K562 (cell line): ENCODE data around the gene PREB. TPM values are rescaled to one million over a fixed set of nuclear protein-coding genes. Genes with fewer than 3 reads are reported as not detected.

Experiments used
- ATAC-seq: fragments of 200-7000 bp; cut with Tn5 transposase; 3 replicates; pipeline ENCODE4 v1.9.1; 2020; ENCODE audit warnings: moderate library complexity
- BruUV-seq: library from RNA; stranded (reverse); fragments of 400-500 nt; replicated peaks from 2 replicates; lab custom pipeline; 2021; lab: Mats Ljungman, UMichigan
- CTCF ChIA-PET: fragments of 300-600 bp; formaldehyde crosslinking; extraction: SDS; loops from one replicate; lab custom pipeline; 2021; ENCODE audit warnings: low intra/inter-chr PET ratio; lab: Yijun Ruan, JAX
- POLR2A ChIA-PET: fragments of 300-600, 350-650 bp; sonication (Branson Sonifier 250); formaldehyde crosslinking; extraction: SDS; loops from one replicate; lab custom pipeline; 2021; ENCODE audit warnings: antibody characterized with exemption, inconsistent platforms; lab: Yijun Ruan, JAX
- DNase-seq, 4 experiments: peaks; one replicate each; pipeline versions ENCODE4 v3.0.0 to v3.0.0-alpha.2; 2011 to 2018; ENCODE audit warnings: low spot score in 3 of 4, mixed read lengths in 3 of 4; ENCODE audit errors: extremely low read depth in 1 of 4
- FAIRE-seq: peaks from 2 replicates; lab custom pipeline; 2011; peaks lifted over from hg19 to GRCh38; lab: Jason Lieb, UNC
- H2AFZ ChIP-seq: 2 replicates; pipeline ENCODE4 v1.6.0; 2011; ENCODE audit warnings: low read depth, low read length, control low read depth, inconsistent platforms
- H3K27ac ChIP-seq: fragments of 200-600 bp; 3 replicates; pipeline ENCODE4 v1.8.0; 2011; ENCODE audit warnings: low read depth, mild to moderate bottlenecking, control low read depth, inconsistent platforms, low read length, moderate library complexity, mixed read lengths; ENCODE audit errors: extremely low read depth
- H3K27me3 ChIP-seq, 2 experiments: fragments of 300-600 bp in 1 of 2; 2 replicates in 1 of 2; 3 replicates in 1 of 2; pipeline versions ENCODE4 v1.6.0 to v1.8.0; 2011; ENCODE audit warnings: inconsistent platforms in 2 of 2, low read length in 2 of 2, mild to moderate bottlenecking in 1 of 2, mixed read lengths in 1 of 2, moderate library complexity in 1 of 2; ENCODE audit not compliant: control insufficient read depth in 2 of 2, insufficient read depth in 2 of 2
- H3K36me3 ChIP-seq: fragments of 300-600 bp; 3 replicates; pipeline ENCODE4 v1.8.0; 2011; ENCODE audit warnings: mild to moderate bottlenecking, low read length, inconsistent platforms; ENCODE audit not compliant: control insufficient read depth, insufficient read depth
- H3K4me1 ChIP-seq, 2 experiments: fragments of 200-600 bp in 1 of 2; replicated peaks in 1 of 2; 2 replicates in 1 of 2; 3 replicates in 1 of 2; pipeline versions ENCODE4 v1.5.1 to v1.8.0; 2011; ENCODE audit warnings: inconsistent platforms in 2 of 2, low read length in 2 of 2, mild to moderate bottlenecking in 1 of 2, mixed read lengths in 1 of 2, moderate library complexity in 1 of 2; ENCODE audit not compliant: control insufficient read depth in 2 of 2, insufficient read depth in 2 of 2
- H3K4me2 ChIP-seq: 2 replicates; pipeline ENCODE4 v1.6.1; 2011; ENCODE audit warnings: low read length, control low read depth, inconsistent platforms, mixed read lengths; ENCODE audit not compliant: insufficient read depth
- H3K4me3 ChIP-seq: fragments of 200-600 bp; sonication (generic), shearing (Covaris generic); 2 replicates; pipeline ENCODE4 v1.5.1; 2016; ENCODE audit warnings: control low read depth, inconsistent platforms
- H3K79me2 ChIP-seq: fragments of 200-600 bp; 3 replicates; pipeline ENCODE4 v1.8.0; 2011; ENCODE audit warnings: low read length, inconsistent platforms; ENCODE audit not compliant: control insufficient read depth, insufficient read depth
- H3K9ac ChIP-seq, 2 experiments: 2 replicates each; pipeline versions ENCODE4 v1.6.0 to v1.6.1; 2011; ENCODE audit warnings: low read depth in 2 of 2, low read length in 2 of 2, control low read depth in 1 of 2, inconsistent platforms in 1 of 2, mild to moderate bottlenecking in 1 of 2, mixed read lengths in 1 of 2; ENCODE audit not compliant: insufficient read depth in 1 of 2
- H3K9me1 ChIP-seq: one replicate; pipeline ENCODE4 v1.6.0; 2011; ENCODE audit warnings: inconsistent platforms, mild to moderate bottlenecking, low read length, moderate library complexity; ENCODE audit not compliant: control insufficient read depth, insufficient read depth
- H3K9me3 ChIP-seq: replicated peaks from 2 replicates; pipeline ENCODE4 v1.5.1; 2011; ENCODE audit warnings: low read depth, low read length, inconsistent platforms; ENCODE audit not compliant: control insufficient read depth, insufficient read depth
- H4K20me1 ChIP-seq: replicated peaks from 2 replicates; pipeline ENCODE4 v1.6.1; 2011; ENCODE audit warnings: low read length, inconsistent platforms, mixed read lengths; ENCODE audit not compliant: control insufficient read depth, insufficient read depth
- BRF1 ChIP-seq: IDR thresholded peaks from 3 replicates; pipeline ENCODE4 v1.6.1; 2011; ENCODE audit warnings: borderline replicate concordance, mild to moderate bottlenecking; ENCODE audit not compliant: insufficient read length; ENCODE audit errors: extremely low read depth
- E2F3 ChIP-seq: fragments of 250-450 bp; sonication (Bioruptor Pico); IDR thresholded peaks from 2 replicates; pipeline ENCODE4 v1.4.0; 2020; ENCODE audit warnings: mild to moderate bottlenecking
- EGR1 ChIP-seq: fragments of 450-650 bp; conservative IDR thresholded peaks from 2 replicates; pipeline ENCODE4 v1.6.1; 2017; ENCODE audit warnings: mild to moderate bottlenecking
- ELF1 ChIP-seq: fragments of 200-800 bp; sonication (Bioruptor generic); IDR thresholded peaks from 2 replicates; pipeline ENCODE4 v1.6.1; 2016; ENCODE audit warnings: missing genetic modification characterization, missing compliant biosample characterization
- ERF ChIP-seq: fragments of 450-650 bp; formaldehyde crosslinking; IDR thresholded peaks from 2 replicates; pipeline ENCODE4 v1.4.0; 2020; ENCODE audit warnings: mild to moderate bottlenecking, mixed read lengths
- ETV1 ChIP-seq: fragments of 450-650 bp; conservative IDR thresholded peaks from 2 replicates; pipeline ENCODE4 v1.6.1; 2016; ENCODE audit warnings: missing genetic modification characterization, control low read depth, low read depth, missing compliant biosample characterization
- EZH2 ChIP-seq: IDR thresholded peaks from 2 replicates; pipeline ENCODE4 v1.6.1; 2012; ENCODE audit warnings: low read depth, mild to moderate bottlenecking, inconsistent platforms, low read length, borderline replicate concordance
- MTA2 ChIP-seq: fragments of 450-650 bp; IDR thresholded peaks from 2 replicates; pipeline ENCODE4 v1.6.1; 2016; ENCODE audit warnings: low read depth
- SMAD2 ChIP-seq: fragments of 150-350 bp; IDR thresholded peaks from 2 replicates; pipeline ENCODE4 v1.6.1; 2014; ENCODE audit warnings: low read depth, mild to moderate bottlenecking, low read length
- SMARCB1 ChIP-seq: IDR thresholded peaks from 2 replicates; pipeline ENCODE4 v1.6.1; 2011; ENCODE audit warnings: improper control_type of control experiment, low read depth; ENCODE audit not compliant: insufficient read length
- TARDBP ChIP-seq: fragments of 450-650 bp; IDR thresholded peaks from 2 replicates; pipeline ENCODE4 v1.6.1; 2016
- WGBS: fragments of 100-300 bp; shearing (Covaris generic); methylation state at CpG from one replicate; pipeline ENCODE4 v1.1.6; 2016; ENCODE audit warnings: low coverage, mixed read lengths; ENCODE audit not compliant: insufficient coverage; ENCODE audit errors: missing lambda C conversion rate; 5-methylcytosine and 5-hydroxymethylcytosine counted together
- in situ Hi-C: fragments of 300-500 bp; cut with MboI; formaldehyde crosslinking; loops from 4 replicates; pipeline ENCODE4 v1.15.0; 2018; ENCODE audit warnings: inconsistent platforms, mixed read lengths
- intact Hi-C: fragments of 100-400 bp; cut with micrococcal nuclease; formaldehyde crosslinking; loops from 2 replicates; pipeline ENCODE4 v1.14.2; 2022
- polyA plus RNA-seq, 8 experiments: library from polyadenylated mRNA; depleted of rRNA in 4 of 8; stranded (reverse) in 5 of 8; unstranded in 3 of 8; fragments of >200 nt; fragmentation: Nextera tagmentation in 2 of 8; fragmentation: Illumina TruSeq in 1 of 8; extraction: Ambion mirVana in 2 of 8; extraction: Trizol in 1 of 8; gene quantifications; 2 replicates each; pipeline versions ENCODE4 v1.2.1 to v1.2.3, GENCODE V29; 2011 to 2014; ENCODE audit warnings: inconsistent platforms in 1 of 8, missing spikeins in 1 of 8
- total RNA-seq, 7 experiments: library from RNA; depleted of rRNA in 6 of 7; stranded (reverse); fragments of >200 nt in 6 of 7; fragmentation: Illumina TruSeq in 2 of 7; extraction: Trizol in 2 of 7; gene quantifications; 2 replicates each; pipeline versions ENCODE4 v1.2.1 to v1.2.3, GENCODE V29; 2011 to 2021; ENCODE audit warnings: low replicate concordance in 1 of 7
- TF ChIP-seq, protein P1 (sequence below): IDR thresholded peaks from 2 replicates; pipeline ENCODE4 v1.6.1; 2011; ENCODE audit warnings: borderline replicate concordance, low read depth, mild to moderate bottlenecking, moderate library complexity, low read length; ENCODE audit not compliant: insufficient read depth, poor library complexity, severe bottlenecking
- TF ChIP-seq, protein P2 (sequence below), 2 experiments: fragments of 450-650 bp; IDR thresholded peaks; 2 replicates each; pipeline ENCODE4 v1.6.1; 2016
- TF ChIP-seq, protein P3 (sequence below), 2 experiments: IDR thresholded peaks; 2 replicates each; pipeline ENCODE4 v1.6.1; 2011; ENCODE audit warnings: borderline replicate concordance in 1 of 2, control low read depth in 1 of 2, low read depth in 1 of 2, low read length in 1 of 2, mild to moderate bottlenecking in 1 of 2, mixed read lengths in 1 of 2, moderate library complexity in 1 of 2; ENCODE audit not compliant: insufficient read depth in 1 of 2, insufficient read length in 1 of 2, poor library complexity in 1 of 2, severe bottlenecking in 1 of 2; ENCODE audit errors: extremely low read depth in 1 of 2
- TF ChIP-seq, protein P4 (sequence below): sonication (generic); formaldehyde crosslinking; IDR thresholded peaks from 2 replicates; pipeline ENCODE4 v1.8.0; 2022; ENCODE audit warnings: missing genetic modification reagents, mild to moderate bottlenecking, moderate library complexity, borderline replicate concordance

Gene PREB
- total and polyA plus RNA-seq, 9 of the 15 experiments (the other 6 are each of a cell fraction or from before 2014, with no cell fraction given) = 35.1 to 84.2 (median 67.2) TPM

DNA sequence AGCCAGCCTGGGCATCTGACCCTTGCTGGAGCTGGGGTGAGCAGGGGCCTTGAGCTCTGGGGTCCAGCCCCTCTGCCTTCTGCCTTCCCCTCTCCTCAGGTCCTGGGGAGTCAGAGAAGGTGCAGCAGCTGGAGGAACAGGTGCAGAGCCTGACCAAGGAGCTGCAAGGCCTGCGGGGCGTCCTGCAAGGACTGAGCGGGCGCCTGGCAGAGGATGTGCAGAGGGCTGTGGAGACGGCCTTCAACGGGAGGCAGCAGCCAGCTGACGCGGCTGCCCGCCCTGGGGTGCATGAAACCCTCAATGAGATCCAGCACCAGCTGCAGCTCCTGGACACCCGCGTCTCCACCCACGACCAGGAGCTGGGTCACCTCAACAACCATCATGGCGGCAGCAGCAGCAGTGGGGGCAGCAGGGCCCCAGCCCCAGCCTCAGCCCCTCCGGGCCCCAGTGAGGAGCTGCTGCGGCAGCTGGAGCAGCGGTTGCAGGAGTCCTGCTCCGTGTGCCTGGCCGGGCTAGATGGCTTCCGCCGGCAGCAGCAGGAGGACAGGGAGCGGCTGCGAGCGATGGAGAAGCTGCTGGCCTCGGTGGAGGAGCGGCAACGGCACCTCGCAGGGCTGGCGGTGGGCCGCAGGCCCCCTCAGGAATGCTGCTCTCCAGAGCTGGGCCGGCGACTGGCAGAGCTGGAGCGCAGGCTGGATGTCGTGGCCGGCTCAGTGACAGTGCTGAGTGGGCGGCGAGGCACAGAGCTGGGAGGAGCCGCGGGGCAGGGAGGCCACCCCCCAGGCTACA lies 52.3 kb downstream of the PREB start:
- WGBS = 73% methylated on average over 24 of the region's 38 CpGs
- H3K36me3 ChIP-seq = no peaks in the 10 kb centered on the region
- peak overlapping the region; percentile 78; the same call in 1 of the 2 replicates for H3K4me2 ChIP-seq
- H3K4me1 ChIP-seq = peaks cover 44 to 73% of the 10 kb centered on the region in 2 experiments
- H3K27ac ChIP-seq = peak overlapping the region; percentile 87
- H3K4me3 ChIP-seq = no peak overlapping the region
- no peaks in the 10 kb centered on the region for H3K27me3 ChIP-seq
- DNase-seq = peak; percentile 41 to 56 (median 54)
- H2AFZ ChIP-seq = peak overlapping the region; percentile 90; the same call in 1 of the 2 replicates
- in situ Hi-C loops = no loop called here
- no peak for ATAC-seq
- no peak for FAIRE-seq
- BruUV-seq = no TSS peak
- POLR2A ChIA-PET = interaction anchor here (0.6 to 2.3 kb wide), 15 partner anchors 10 to 209 kb away, joined by 3 to 11 read pairs (median 5); partner anchors contain the start of gene OST4
- CTCF ChIA-PET = no interaction called here
- no peaks in the 10 kb centered on the region for H3K9me3 ChIP-seq
- H3K9me1 ChIP-seq = peaks cover 4% of the 10 kb centered on the region
- intact Hi-C loops = loop anchor here (1.0 to 2.0 kb wide), 3 partner anchors 31 to 235 kb away; partner anchors contain the start of gene AGBL5
- H4K20me1 ChIP-seq = no peaks in the 10 kb centered on the region
- peak overlapping the region; percentile 62 to 84 for H3K9ac ChIP-seq
- H3K79me2 ChIP-seq = peaks cover 4% of the 10 kb centered on the region; the same call in 1 of the 3 replicates
- TF ChIP-seq ERF (CRISPR knock-in tag) = 0 out of 2 replicates have a peak, but pooled peaks have one; percentile 47
- TF ChIP-seq EZH2 = no peak
- TF ChIP-seq, protein P1, sequence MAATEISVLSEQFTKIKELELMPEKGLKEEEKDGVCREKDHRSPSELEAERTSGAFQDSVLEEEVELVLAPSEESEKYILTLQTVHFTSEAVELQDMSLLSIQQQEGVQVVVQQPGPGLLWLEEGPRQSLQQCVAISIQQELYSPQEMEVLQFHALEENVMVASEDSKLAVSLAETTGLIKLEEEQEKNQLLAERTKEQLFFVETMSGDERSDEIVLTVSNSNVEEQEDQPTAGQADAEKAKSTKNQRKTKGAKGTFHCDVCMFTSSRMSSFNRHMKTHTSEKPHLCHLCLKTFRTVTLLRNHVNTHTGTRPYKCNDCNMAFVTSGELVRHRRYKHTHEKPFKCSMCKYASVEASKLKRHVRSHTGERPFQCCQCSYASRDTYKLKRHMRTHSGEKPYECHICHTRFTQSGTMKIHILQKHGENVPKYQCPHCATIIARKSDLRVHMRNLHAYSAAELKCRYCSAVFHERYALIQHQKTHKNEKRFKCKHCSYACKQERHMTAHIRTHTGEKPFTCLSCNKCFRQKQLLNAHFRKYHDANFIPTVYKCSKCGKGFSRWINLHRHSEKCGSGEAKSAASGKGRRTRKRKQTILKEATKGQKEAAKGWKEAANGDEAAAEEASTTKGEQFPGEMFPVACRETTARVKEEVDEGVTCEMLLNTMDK = no peak
- no peak for TF ChIP-seq ELF1 (tag)
- TF ChIP-seq, protein P2, sequence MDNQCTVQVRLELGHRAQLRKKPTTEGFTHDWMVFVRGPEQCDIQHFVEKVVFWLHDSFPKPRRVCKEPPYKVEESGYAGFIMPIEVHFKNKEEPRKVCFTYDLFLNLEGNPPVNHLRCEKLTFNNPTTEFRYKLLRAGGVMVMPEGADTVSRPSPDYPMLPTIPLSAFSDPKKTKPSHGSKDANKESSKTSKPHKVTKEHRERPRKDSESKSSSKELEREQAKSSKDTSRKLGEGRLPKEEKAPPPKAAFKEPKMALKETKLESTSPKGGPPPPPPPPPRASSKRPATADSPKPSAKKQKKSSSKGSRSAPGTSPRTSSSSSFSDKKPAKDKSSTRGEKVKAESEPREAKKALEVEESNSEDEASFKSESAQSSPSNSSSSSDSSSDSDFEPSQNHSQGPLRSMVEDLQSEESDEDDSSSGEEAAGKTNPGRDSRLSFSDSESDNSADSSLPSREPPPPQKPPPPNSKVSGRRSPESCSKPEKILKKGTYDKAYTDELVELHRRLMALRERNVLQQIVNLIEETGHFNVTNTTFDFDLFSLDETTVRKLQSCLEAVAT (IDR thresholded peaks at IDR 0.05) = no peak
- no peak for TF ChIP-seq TARDBP
- no peak for TF ChIP-seq MTA2
- TF ChIP-seq, protein P3, sequence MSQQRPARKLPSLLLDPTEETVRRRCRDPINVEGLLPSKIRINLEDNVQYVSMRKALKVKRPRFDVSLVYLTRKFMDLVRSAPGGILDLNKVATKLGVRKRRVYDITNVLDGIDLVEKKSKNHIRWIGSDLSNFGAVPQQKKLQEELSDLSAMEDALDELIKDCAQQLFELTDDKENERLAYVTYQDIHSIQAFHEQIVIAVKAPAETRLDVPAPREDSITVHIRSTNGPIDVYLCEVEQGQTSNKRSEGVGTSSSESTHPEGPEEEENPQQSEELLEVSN (IDR thresholded peaks at IDR 0.05; ENCODE audit: borderline replicate concordance in 1 of 2, extremely low read depth in 1 of 2, insufficient read depth in 1 of 2, insufficient read length in 1 of 2, low read depth in 1 of 2, low read length in 1 of 2, poor library complexity in 1 of 2, severe bottlenecking in 1 of 2) = no peak
- TF ChIP-seq ETV1 (tag) = no peak
- peak; percentile 78 for TF ChIP-seq EGR1
- TF ChIP-seq SMAD2 = no peak
- TF ChIP-seq SMARCB1 = no peak
- TF ChIP-seq E2F3 (CRISPR knock-in tag) = no peak
- TF ChIP-seq BRF1 = no peak
- TF ChIP-seq, protein P4, sequence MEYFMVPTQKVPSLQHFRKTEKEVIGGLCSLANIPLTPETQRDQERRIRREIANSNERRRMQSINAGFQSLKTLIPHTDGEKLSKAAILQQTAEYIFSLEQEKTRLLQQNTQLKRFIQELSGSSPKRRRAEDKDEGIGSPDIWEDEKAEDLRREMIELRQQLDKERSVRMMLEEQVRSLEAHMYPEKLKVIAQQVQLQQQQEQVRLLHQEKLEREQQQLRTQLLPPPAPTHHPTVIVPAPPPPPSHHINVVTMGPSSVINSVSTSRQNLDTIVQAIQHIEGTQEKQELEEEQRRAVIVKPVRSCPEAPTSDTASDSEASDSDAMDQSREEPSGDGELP (CRISPR knock-in tag) = no peak
